Activated naive CD8-positive, alpha-beta T cell treated with anti-CD3 and anti-CD28 coated beads, Interleukin-2, amount 10 ng/mL, durations not matched to agents 7 days and 5 days (primary cell): ENCODE data around the gene PSMD3. TPM values are rescaled to one million over a fixed set of nuclear protein-coding genes. Genes with fewer than 3 reads are reported as not detected.

Experiments used
- ATAC-seq: fragments of 150-1000 bp; cut with Tn5 transposase; one replicate; pipeline ENCODE4 v1.10.0; 2021; ENCODE audit warnings: low read depth, moderate library complexity
- POLR2A ChIA-PET: fragments of 350-600 bp; sonication (Branson Sonifier 250); formaldehyde crosslinking; loops from one replicate; lab custom pipeline; 2021; ENCODE audit warnings: antibody characterized with exemption; lab: Charles Lee
- DNase-seq: peaks from one replicate; pipeline ENCODE4 v3.0.0; 2021
- H3K27ac Mint-ChIP-seq: one replicate; pipeline ENCODE4 v1.8.0; 2022; ENCODE audit warnings: mild to moderate bottlenecking, mixed read lengths
- H3K27me3 Mint-ChIP-seq: one replicate; pipeline ENCODE4 v1.8.0; 2022; ENCODE audit warnings: mild to moderate bottlenecking, moderate library complexity, mixed read lengths
- H3K36me3 Mint-ChIP-seq: one replicate; pipeline ENCODE4 v1.8.0; 2021; ENCODE audit warnings: mild to moderate bottlenecking, mixed read lengths
- H3K4me1 Mint-ChIP-seq: one replicate; pipeline ENCODE4 v1.8.0; 2021; ENCODE audit warnings: mixed read lengths
- H3K4me3 Mint-ChIP-seq: one replicate; pipeline ENCODE4 v1.8.0; 2022; ENCODE audit warnings: mild to moderate bottlenecking, moderate library complexity, mixed read lengths
- H3K9me3 Mint-ChIP-seq: one replicate; pipeline ENCODE4 v1.8.0; 2021; ENCODE audit warnings: mixed read lengths
- total RNA-seq, 2 experiments: library from RNA; stranded (reverse); gene quantifications; one replicate each; pipeline ENCODE4 v1.2.3, GENCODE V29; 2021

Gene PSMD3
- total RNA-seq, 2 experiments from 2014 or later = 82.5 to 87.9 TPM

DNA sequence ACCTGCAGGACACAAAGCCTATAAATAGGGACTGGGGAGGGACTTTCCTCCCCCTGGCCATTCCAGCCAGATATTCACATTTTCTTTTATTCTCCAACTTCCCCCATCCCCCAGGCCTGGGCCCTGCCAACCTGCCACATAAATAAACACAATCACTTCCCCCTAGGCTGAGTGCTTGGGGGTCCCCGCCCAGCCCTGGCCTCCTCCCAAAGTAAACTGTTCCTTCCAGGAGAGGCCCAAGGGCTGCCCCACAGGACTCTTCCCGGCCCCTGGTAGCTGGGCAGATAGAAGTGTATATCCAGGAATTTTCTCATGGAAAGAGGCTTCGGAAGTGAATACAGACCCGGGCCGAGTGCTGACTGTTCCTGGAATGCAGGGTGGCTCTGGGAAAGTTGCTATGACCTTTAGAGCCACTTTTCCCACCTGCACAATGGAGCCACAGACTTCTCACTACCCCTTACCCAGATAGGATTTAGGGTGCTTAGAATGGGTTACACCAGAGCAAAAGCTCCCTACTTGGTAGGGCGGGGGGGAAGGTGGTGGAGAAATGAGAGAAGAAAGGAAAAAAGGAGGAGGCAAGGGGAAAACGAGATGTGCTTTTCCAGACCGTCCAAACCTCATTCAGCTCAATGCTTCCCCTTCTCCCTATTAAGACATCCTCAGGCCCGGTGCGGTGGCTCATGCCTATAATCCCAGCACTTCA lies 43.1 kb downstream of the PSMD3 start:
- H3K27me3 Mint-ChIP-seq = no peaks in the 10 kb centered on the region
- H3K27ac Mint-ChIP-seq = no peak overlapping the region
- DNase-seq (no peak), ATAC-seq (no peak)
- peaks cover 20% of the 10 kb centered on the region for H3K36me3 Mint-ChIP-seq
- H3K4me3 Mint-ChIP-seq = no peak overlapping the region
- peaks cover 18% of the 10 kb centered on the region for H3K4me1 Mint-ChIP-seq
- POLR2A ChIA-PET = no interaction called here
- H3K9me3 Mint-ChIP-seq = no peaks in the 10 kb centered on the region

DNA sequence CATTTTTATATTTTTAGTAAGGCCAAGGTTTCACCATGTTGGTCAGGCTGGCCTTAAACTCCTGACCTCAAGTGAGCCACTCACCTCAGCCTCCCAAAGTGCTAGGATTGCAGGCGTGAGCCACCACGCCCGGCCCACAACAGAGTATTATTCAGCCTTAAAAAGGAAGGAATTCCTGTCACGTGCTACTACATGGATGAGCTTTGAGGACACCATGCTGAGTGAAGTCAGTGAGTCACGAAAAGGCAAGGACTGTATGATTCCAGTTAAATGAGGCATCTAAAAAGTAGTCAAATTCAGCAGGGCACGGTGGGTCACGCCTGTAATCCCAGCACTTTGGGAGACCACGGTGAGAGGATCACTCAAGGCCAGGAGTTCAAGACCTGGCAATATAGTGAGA lies 44.3 kb downstream of the PSMD3 start:
- Mint-ChIP-seq H3K27ac (no peak overlapping the region), H3K36me3 (peaks cover 26% of the 10 kb centered on the region), H3K4me3 (no peak overlapping the region), H3K9me3 (no peaks in the 10 kb centered on the region), H3K27me3 (no peaks in the 10 kb centered on the region), H3K4me1 (peaks cover 18% of the 10 kb centered on the region)
- POLR2A ChIA-PET = no interaction called here
- ATAC-seq (no peak), DNase-seq (no peak)

DNA sequence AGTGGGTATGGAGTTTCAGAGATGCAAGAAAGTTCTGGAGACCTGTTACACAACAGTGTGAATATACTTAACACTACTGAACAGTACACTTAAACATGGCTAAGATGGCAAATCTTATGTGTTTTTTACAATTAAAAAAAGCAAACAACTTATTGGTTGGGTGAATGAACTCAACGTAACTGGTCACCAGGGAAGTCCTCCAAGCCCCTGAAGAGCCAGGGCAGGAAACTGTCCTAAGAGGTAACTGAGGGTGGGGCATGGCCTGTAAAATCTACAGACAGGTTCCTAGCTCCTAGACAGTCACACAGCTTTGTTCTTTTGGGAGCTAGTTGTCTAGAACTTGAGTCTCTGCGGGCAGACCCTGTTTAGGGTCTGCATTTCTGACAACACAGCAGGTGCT lies 45.0 kb downstream of the PSMD3 start:
- Mint-ChIP-seq H3K27me3 (no peaks in the 10 kb centered on the region), H3K4me3 (peak overlapping the region; percentile 55), H3K27ac (peak overlapping the region; percentile 66), H3K36me3 (peaks cover 26% of the 10 kb centered on the region), H3K4me1 (peaks cover 18% of the 10 kb centered on the region), H3K9me3 (no peaks in the 10 kb centered on the region)
- DNase-seq (no peak), ATAC-seq (no peak)
- POLR2A ChIA-PET = no interaction called here

DNA sequence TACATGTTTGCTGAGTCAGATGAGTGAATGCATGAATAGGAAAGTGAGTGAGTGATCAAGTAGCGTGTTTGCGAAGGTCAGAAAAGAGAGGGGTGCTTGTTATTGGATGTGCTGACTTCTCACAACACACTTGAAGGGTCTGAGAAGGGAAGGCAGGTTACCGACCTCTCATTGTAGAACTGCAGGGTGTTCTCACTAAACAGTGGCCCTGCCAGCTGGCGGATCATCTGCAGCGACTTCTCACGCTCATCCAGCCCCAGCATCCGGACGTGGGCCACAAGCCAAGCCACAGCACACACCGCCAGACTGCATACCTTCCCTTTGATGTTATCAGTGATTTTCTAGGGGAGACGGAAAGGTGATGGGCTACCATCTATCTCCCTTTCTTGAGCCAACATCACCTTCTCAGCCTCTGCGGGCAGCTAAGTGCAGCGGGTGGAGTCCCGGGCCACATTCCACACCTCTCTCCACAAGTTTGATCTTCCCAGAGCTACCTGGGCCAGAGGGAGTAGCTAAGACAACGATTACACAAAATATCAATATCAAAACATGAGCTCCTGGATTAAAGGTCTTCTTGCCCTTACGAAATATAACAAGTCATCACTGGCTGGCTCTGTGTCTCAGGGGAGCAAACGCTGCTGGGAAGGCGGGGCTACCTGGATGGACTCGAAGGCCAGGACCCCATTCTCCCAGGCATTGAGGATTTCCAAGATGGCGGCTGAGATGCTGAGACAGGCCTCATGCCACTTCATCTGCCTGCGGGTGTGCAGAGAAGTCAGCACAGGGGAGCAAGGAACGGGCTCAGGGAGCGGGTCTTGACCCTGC lies 45.6 kb downstream of the PSMD3 start:
- Mint-ChIP-seq H3K4me3 (peak overlapping the region; percentile 55), H3K27ac (peak overlapping the region; percentile 66)
- ATAC-seq = peak; percentile 59

DNA sequence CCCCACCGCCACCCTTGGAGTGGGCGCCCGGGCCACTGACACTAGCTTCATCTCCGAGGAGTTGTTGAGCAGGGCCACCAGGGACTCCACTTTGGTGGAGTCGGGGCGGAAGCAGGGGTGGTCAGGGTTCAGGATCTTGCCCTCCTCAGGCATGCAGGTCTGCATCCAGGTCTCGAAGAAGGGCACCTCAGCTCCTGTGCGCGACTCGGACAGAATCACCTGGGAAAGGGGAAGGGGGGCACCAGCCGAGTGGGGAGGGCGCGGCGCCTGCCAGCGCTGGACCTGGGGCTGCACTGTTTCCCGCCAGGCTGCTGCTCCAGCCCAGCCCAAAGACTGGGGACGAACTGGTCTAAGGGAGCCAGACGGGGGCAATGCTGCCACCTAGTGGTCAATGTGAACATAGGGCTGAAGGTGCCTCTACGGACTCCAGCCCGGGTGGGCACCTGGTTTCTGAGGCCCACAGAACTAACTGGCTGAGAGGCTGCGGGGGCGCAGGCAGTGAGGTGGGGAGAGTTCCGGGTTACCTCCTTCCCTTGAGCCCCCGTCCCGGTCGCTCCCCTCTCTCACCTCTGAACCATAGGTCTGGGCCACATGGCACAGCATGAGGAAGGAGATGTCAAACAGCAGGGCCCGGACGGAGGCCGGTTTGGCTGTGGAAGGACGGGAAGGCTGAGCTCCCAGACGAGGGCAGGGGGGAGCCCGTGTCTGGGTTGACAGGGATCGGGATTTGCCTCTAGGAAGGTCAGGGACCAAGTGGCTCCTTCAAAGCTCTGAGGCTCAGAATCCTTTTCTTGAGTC lies 46.4 kb downstream of the PSMD3 start:
- no peak overlapping the region for H3K4me3 Mint-ChIP-seq
- no peaks in the 10 kb centered on the region for H3K9me3 Mint-ChIP-seq
- ATAC-seq (peak; percentile 87), DNase-seq (peak; percentile 79)
- H3K36me3 Mint-ChIP-seq = peaks cover 25% of the 10 kb centered on the region
- H3K27me3 Mint-ChIP-seq = no peaks in the 10 kb centered on the region
- POLR2A ChIA-PET = interaction anchor here (1.2 kb wide), 1 partner anchor 27 kb away, joined by 4 read pairs; the partner anchor contains the start of gene MED24
- no peak overlapping the region for H3K27ac Mint-ChIP-seq
- H3K4me1 Mint-ChIP-seq = peaks cover 18% of the 10 kb centered on the region

More for the DNA sequence above, 45.6 kb downstream of the PSMD3 start:
- Mint-ChIP-seq H3K4me1 (peaks cover 18% of the 10 kb centered on the region), H3K36me3 (peaks cover 25% of the 10 kb centered on the region), H3K9me3 (no peaks in the 10 kb centered on the region), H3K27me3 (no peaks in the 10 kb centered on the region)
- peak; percentile 68 for DNase-seq
- POLR2A ChIA-PET = interaction anchor here (1.2 kb wide), 1 partner anchor 28 kb away, joined by 4 read pairs; the partner anchor contains the start of gene MED24

DNA sequence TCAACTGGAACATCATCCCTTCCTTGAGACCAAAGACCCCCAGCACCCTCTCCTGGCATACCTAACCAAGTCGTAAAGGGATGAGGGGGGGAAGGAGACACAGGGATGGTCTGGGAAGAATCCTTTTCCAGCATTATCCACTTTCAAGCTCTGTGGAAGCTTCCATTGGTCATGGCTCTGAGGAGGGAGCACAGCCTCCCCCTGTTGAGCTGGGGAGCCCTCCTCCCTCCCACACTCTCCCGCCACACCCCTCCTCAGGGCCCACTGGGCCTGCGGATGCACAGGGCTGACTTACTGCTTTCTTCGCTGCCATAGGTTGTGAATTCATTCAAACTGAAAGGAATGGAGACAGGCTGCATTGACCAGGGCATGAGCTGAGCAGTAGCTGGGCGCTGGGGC lies 47.0 kb downstream of the PSMD3 start:
- POLR2A ChIA-PET = no interaction called here

DNA sequence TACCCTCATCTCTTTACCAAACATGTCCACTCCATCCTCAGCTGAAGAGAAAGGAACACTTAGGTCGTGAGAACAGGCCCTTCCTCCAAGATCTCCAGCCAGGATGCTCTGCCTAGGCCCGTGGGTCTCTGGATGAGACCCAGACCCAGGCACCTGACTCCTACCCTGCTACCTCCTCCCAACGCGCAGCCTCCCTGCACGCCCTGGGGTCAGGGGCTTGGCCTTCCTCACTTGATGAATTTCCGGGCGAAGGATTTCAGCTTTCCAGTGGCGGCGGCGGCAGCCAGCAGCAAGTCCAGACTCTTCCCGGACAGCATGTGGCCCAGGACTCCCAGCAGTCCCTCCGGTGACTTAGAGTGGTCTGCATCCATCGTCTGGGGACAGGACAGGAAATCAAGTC lies 48.0 kb downstream of the PSMD3 start:
- no peak for ATAC-seq
- H3K27me3 Mint-ChIP-seq = no peaks in the 10 kb centered on the region
- H3K4me1 Mint-ChIP-seq = peaks cover 18% of the 10 kb centered on the region
- H3K4me3 Mint-ChIP-seq = no peak overlapping the region
- H3K27ac Mint-ChIP-seq = no peak overlapping the region
- DNase-seq = no peak
- peaks cover 25% of the 10 kb centered on the region for H3K36me3 Mint-ChIP-seq
- POLR2A ChIA-PET = no interaction called here
- H3K9me3 Mint-ChIP-seq = no peaks in the 10 kb centered on the region

More for the DNA sequence above, 47.0 kb downstream of the PSMD3 start:
- ATAC-seq (no peak), DNase-seq (no peak)
- Mint-ChIP-seq H3K4me3 (no peak overlapping the region), H3K9me3 (no peaks in the 10 kb centered on the region), H3K27me3 (no peaks in the 10 kb centered on the region), H3K4me1 (peaks cover 18% of the 10 kb centered on the region), H3K36me3 (peaks cover 25% of the 10 kb centered on the region), H3K27ac (peak overlapping the region; percentile 51)

DNA sequence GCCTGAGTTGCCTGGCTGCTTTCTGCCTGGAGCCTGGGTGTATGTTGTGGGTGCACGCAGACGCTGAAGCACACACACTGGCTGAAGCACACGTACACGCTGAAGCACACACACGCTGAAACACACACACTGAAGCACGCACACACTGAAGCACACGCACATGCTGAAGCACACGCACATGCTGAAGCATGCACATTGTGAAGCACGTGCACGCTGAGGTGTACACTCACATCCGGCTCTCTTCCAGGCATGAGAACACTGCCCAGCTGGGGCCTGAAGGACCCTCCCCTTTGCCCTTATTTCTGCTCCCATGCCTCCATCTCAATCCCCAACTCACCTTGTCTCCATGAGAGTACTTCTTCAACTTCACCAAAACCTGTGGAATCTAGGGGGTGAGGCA lies 51.1 kb downstream of the PSMD3 start:
- H3K9me3 Mint-ChIP-seq = no peaks in the 10 kb centered on the region
- DNase-seq (no peak), ATAC-seq (no peak)
- no peaks in the 10 kb centered on the region for H3K27me3 Mint-ChIP-seq
- no peak overlapping the region for H3K4me3 Mint-ChIP-seq
- peaks cover 1% of the 10 kb centered on the region for H3K4me1 Mint-ChIP-seq
- H3K36me3 Mint-ChIP-seq = peaks cover 12% of the 10 kb centered on the region
- POLR2A ChIA-PET = no interaction called here
- H3K27ac Mint-ChIP-seq = no peak overlapping the region

DNA sequence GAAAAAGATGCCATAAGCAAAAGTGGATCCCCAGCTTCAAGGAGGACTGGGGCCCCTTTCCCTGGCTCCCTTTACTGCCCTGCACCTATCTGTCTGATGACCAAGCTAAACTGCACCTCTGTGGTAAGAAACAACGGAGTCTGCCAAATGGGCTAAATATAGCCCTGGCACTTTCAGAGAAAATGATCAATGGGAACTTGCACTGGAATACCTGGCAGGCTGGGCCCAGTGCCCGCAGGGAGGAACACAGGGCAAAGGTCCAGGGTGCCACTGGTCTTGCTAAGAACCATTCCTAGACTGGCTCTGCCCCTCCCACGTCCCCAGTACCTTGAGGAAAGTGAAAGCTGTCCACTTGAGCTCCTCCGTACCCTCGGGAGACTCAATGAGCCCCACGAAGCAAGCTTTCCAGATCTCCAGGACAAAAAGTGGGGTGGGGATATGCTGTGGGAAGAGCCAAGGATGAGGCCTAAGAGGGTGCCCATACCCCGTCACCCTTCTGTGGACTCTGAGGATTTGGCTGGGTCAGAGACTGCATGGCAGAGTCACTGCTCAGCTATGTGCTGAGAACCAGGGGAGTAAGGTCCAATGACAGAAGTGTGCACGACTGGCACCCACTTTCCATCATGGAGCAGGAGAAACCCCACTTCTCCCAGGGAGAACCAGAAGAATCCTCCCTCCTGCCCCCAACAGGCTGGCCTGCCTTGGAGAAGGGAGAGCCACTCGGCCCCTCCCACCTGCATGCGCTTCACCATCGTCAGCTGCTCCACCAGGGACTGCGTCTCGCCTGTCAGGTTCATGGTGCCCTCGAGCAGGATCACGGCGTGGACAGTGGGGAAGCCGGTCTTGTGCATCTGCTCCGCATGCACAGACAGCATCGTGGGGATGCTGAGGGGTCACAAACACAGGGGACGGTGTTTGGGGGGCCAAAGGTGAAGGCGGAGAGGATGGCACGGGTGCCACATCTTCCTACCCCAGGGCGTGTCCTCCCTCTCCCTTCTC lies 52.0 kb downstream of the PSMD3 start:
- H3K27ac Mint-ChIP-seq = no peak overlapping the region
- ATAC-seq = no peak
- no peaks in the 10 kb centered on the region for H3K27me3 Mint-ChIP-seq
- no peak for DNase-seq
- peaks cover 12% of the 10 kb centered on the region for H3K36me3 Mint-ChIP-seq
- H3K4me3 Mint-ChIP-seq = no peak overlapping the region
- POLR2A ChIA-PET = no interaction called here
- no peaks in the 10 kb centered on the region for H3K4me1 Mint-ChIP-seq
- H3K9me3 Mint-ChIP-seq = no peaks in the 10 kb centered on the region

DNA sequence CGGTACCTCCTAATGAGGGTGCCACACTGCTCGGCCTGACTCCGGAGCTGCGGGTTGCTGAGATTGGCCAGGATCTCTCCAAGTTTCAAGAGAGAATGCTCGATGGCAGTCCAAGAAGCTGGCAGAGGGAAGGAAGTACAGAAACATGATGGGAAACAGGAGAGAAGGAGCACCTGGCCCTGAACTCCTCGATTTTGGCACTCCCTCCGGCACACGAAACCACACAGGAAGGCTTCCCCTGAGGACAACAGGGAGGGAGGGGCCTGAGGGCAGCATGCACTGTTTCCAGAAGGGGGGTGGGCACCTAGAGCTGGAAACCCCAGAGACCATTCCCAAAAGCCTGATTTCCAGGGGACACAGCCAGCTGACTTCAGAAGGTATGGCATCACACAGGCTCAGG lies 52.7 kb downstream of the PSMD3 start:
- Mint-ChIP-seq H3K27ac (no peak overlapping the region), H3K36me3 (peaks cover 11% of the 10 kb centered on the region), H3K4me3 (no peak overlapping the region), H3K27me3 (no peaks in the 10 kb centered on the region), H3K4me1 (no peaks in the 10 kb centered on the region), H3K9me3 (no peaks in the 10 kb centered on the region)
- POLR2A ChIA-PET = no interaction called here
- no peak for DNase-seq
- no peak for ATAC-seq

DNA sequence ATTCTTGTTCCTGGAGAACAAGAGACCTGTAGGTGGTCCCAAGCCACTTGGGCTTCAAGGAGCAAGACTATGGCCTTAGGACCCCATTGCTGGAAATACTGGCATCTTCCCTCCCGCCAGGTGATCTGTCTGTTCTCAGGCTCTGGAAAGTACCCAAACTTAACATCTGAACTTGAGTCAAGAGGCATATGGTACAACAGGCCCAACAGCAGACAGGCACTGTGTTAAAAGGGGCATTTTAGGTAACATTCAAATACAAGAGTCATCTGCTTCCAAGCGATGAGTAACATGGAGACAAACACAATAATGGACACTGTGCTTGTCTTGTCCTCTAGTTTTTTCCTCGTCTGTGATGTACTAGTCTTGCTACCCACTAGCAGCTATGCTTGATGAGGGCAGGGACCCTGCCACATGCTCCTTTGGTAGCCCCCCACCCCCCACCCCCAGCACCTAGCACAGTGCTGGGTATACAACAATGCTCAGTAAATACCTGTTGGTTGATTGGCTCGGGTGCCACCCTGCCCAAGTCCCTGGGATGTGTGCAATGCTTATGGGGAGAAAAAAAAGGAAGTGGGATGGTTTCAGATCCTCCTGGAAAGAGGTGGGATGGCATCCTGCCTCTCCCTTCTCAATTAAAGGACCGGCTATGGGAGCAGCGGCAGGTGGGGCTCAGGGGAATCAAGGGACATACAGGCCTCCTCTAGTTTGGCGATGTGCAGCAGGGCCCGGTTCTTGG lies 54.0 kb downstream of the PSMD3 start:
- DNase-seq (no peak), ATAC-seq (no peak)
- peaks cover 2% of the 10 kb centered on the region for H3K36me3 Mint-ChIP-seq
- H3K27me3 Mint-ChIP-seq = no peaks in the 10 kb centered on the region
- POLR2A ChIA-PET = interaction anchor here (0.7 kb wide), 1 partner anchor 54 kb away, joined by 3 read pairs; the partner anchor contains the start of gene PSMD3
- H3K4me3 Mint-ChIP-seq = no peak overlapping the region
- no peaks in the 10 kb centered on the region for H3K9me3 Mint-ChIP-seq
- H3K27ac Mint-ChIP-seq = no peak overlapping the region
- H3K4me1 Mint-ChIP-seq = no peaks in the 10 kb centered on the region

DNA sequence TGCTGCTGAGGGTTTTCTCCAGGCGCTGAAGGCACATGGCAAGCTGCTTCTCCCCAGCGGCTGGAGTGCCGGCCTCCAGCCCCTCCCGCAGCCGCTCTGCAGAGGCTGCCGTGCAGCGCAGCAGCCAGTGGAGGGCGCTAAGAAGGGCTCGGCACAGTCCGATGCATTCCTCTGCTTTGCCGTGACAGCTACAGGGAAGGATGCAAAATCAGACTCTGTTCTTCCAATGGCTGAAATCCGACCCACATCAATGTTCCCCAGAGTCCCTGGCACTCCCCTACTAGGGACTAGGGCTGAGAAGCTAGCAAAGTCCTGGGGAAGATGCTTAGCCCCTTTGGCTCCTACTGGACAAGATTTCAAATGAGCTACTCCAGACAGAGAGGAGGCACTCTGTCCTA lies 54.6 kb downstream of the PSMD3 start:
- H3K4me3 Mint-ChIP-seq = no peak overlapping the region

More for the DNA sequence above, 54.6 kb downstream of the PSMD3 start:
- Mint-ChIP-seq H3K4me1 (no peaks in the 10 kb centered on the region), H3K36me3 (no peaks in the 10 kb centered on the region), H3K27ac (no peak overlapping the region), H3K9me3 (no peaks in the 10 kb centered on the region), H3K27me3 (no peaks in the 10 kb centered on the region)
- POLR2A ChIA-PET = interaction anchor here (0.7 kb wide), 1 partner anchor 55 kb away, joined by 3 read pairs; the partner anchor contains the start of gene PSMD3
- no peak for ATAC-seq
- DNase-seq = no peak
